NCI-H446 treated with DMSO at 0.1 percent for 48 hours (cell line): Measurements from ENCODE around the gene RAD54L.
"Not testable (repeated sequence)": the region's sequence is repeated elsewhere in the genome, so short reads cannot be mapped to it uniquely, and the experiment has no call there.

Experiments
- DNase-seq: peaks from one replicate; lab custom pipeline; 2025; lab: John Stamatoyannopoulos, UW

Gene RAD54L

DNA sequence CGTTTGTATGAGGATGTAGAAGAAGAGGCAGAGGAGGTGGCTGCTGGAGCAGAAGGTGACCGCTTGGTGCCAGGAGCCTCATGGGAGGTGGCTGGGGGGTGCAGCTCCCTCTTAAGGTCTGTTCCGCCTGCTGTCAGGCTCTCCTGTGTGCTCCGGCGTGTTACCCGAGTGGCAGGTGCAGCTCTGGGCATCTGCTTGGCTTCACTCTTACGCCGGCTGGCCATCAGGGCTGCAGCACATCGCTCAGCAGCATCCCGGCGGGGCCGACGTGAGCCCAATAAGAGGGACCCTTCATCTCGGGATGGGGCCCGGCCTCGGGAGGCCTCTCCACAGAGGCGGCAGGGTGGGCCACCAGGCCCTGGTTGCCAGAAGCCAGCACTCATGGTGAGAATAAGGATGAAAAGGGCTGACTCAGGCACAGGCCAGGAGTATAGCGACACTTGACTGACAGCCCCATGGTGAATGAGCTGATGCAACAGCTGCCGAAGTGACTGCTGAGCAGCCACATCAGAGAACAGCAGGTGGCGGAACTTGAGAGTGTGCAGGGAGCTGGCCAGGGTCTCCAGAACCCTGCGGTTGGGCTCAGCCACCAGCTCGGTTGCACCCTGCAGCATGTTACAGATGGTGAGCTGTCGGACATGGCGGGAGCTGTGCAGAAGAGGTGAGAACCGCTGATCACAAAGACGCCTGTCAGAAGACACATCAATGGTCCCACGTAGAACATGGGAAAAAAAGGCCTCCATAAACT is 38.3 kb downstream of the RAD54L start:
- peak; percentile 33 for DNase-seq

- DNase-seq, result no peak
Measured at GRCh38 chr1:46288485-46289133, 41.0 kb downstream of the RAD54L start.

DNA sequence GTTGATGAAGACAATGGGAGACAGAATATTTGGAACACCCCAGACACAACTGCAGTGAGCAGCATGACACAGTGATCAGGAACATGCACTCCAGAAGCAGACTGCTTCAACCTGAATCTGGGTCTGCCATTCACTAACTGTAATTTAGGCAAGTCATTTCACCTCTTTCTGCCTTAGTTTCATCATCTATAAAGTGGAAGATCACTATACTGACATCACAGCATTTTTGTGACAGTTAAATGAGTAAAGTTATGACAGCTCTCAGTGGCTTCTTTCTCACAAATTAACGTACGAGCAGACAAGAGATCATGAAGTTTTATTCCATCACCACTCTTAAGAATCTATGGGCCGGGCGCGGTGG is 41.6 kb downstream of the RAD54L start:
- DNase-seq, result no peak

- peak; percentile 61 for DNase-seq
Measured at GRCh38 chr1:46289976-46290375, 42.4 kb downstream of the RAD54L start.

DNA sequence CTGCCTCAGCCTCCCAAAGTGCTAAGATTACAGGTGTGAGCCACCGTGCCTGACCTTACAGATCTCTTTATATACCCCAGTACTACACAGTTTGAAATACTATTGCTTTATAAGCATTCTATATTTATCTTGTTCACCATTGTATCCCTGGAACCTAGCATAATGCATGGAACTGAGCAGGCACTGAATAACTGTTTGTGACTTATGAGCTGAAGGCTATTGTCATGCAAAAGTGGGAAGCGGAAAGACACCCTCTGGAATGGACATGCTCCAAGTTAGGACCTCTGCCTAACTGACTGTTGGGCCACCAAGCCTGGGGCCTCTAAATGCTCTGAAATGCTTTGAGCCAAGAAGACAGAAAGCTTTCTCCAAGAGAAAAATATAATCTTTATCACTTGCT is 47.7 kb downstream of the RAD54L start:
- DNase-seq, result no peak

GRCh38 chr1:46298387-46298786 is 50.8 kb downstream of the RAD54L start:
- DNase-seq, result no peak

GRCh38 chr1:46300673-46301405 is 53.3 kb downstream of the RAD54L start:
- DNase-seq, result peak; percentile 4

- DNase-seq, result no peak
Measured at GRCh38 chr1:46301406-46301807, 53.8 kb downstream of the RAD54L start.

GRCh38 chr1:46301808-46302640 is 54.5 kb downstream of the RAD54L start:
- peak; percentile 1 for DNase-seq

GRCh38 chr1:46302641-46303037 is 55.1 kb downstream of the RAD54L start:
- no peak for DNase-seq

DNA sequence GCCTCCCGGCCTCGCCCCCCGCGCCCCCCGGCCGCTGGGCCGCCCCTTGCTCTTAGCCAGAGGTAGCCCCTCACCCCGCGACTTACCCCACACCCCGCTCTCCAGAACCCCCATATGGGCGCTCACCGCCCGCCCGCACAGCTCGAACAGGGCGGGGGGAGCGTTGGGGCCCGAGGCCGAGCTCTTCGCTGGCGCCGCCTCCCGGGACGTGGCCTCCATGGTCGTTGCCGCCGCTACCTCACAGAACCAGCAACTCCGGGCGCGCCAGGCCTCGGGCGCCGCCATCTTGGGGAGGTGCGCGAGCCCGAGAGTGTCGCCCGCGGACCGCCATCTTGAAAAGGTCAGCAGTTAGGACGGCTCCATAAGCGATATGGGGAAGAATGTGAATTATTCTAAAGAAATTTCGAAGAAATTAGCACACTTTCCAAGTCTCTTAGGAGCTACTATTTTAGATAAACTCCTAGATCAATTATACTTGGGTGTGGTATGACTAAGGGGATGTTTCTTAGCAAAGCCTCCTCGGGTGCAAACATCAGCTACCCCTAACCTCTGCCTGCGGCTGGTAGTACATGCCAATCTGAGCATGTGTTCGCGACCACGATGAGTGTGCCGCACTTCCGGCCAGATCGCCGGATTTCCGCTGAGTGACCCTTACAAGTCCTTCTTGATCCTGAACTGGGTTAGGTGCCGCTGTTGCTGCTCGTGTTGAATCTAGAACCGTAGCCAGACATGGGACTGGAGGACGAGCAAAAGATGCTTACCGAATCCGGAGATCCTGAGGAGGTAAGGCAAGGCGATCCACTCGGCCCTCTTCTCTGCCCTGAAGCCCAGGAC is 55.7 kb downstream of the RAD54L start, which contains the start of the genes LRRC41 and UQCRH:
TSS of gene LRRC41 (minus strand) at position 579 of the 834 bp plus-strand sequence. CDS start at position 285, 294 bp downstream.
TSS of gene UQCRH (plus strand) at position 661 of the 834 bp plus-strand sequence. CDS start at position 730, 69 bp downstream.
- peak; percentile 97 for DNase-seq

DNA sequence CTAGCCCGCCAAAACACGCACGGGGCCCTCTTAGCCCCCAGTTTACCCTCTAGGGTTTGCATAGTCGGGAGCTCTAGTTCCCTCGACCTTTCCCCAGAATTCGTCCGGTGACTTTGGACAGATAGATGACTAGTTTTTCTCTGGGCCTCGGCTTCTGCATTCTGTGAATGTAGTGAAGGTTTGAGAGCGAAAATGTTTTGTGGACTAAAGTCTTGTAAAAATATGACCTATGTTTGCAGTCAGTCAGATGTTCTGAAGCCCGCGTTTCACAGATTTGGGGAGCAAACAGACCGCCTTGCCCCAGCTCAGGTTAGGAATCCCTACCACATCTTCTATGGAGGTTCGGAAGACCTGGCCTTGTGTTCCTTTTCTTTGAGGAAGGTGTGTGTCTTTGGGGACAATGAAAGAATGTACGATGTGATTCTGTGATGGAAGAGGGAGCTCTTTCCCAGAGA is 56.3 kb downstream of the RAD54L start:
- no peak for DNase-seq

- no peak for DNase-seq
Measured at GRCh38 chr1:46306159-46306530, 58.6 kb downstream of the RAD54L start.

- DNase-seq, result no peak
Measured at GRCh38 chr1:46309401-46310159, 62.0 kb downstream of the RAD54L start.

- no peak for DNase-seq
Measured at GRCh38 chr1:46310321-46310720, 62.8 kb downstream of the RAD54L start.

DNA sequence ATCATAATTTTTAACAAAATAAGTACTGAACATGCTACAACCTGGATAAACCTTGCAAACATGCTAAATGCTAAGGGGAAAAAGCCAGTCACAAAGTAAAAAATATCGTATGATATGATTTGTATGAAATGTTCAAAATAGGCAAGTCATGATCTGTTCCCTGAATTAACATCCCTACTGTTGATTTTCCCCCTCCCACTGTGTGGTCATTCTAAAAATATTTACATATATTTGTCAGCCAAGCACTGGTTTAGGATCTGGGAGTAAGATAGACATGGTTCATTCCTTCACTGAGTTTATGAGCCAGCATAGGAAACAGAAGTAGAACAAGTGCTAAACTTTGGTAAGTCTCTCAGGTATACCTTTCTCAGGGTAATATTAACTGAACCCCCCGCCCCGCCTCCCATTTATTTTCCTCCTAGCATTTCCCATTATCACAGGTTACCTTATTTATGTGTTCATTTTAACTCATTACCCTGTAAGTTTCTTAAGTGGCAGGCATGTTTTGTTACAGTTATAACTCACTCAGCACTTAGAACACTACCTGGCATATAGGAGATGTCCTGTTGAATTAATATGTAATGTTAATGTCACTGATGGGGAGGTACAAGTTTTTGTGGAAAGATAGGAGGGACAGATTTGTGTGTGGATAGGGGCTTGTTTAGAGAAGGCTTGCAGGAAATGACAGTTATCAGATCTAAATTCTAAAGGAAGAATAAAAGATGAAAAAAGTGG is 68.3 kb downstream of the RAD54L start:
- DNase-seq, result no peak

- DNase-seq, result no peak
Measured at GRCh38 chr1:46317323-46317722, 69.8 kb downstream of the RAD54L start.

GRCh38 chr1:46319301-46319700 is 71.7 kb downstream of the RAD54L start:
- not testable (repeated sequence) for DNase-seq
